GM12874 (cell line): ENCODE data around the gene EID1.

Experiments
- TF ChIP-seq, protein P1 (sequence below): IDR thresholded peaks from 2 replicates; pipeline ENCODE4 v1.5.1; 2011; ENCODE audit warnings: low read depth, mild to moderate bottlenecking, control low read depth, low read length, moderate library complexity; ENCODE audit not compliant: insufficient read depth

EID1 gene

DNA sequence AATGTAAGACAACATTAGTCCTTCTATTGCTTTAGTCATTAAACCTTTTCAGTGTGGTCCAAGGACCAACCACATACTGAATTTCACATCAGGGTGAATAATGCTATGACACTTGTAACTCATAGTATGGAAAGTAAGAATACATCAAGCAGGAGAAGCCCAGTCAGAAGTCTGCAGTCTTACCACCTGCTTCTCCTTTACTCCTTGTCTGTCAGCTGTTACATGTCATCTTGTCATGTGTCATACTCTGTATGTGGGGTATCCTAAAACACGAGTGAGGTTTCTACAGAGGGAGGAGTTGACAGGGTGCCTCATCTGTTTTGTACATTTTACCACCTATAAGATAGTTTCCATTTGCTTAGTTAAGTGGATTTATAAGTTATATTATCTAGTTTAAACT lies 32.8 kb upstream of the EID1 start:
- TF ChIP-seq, protein P1, sequence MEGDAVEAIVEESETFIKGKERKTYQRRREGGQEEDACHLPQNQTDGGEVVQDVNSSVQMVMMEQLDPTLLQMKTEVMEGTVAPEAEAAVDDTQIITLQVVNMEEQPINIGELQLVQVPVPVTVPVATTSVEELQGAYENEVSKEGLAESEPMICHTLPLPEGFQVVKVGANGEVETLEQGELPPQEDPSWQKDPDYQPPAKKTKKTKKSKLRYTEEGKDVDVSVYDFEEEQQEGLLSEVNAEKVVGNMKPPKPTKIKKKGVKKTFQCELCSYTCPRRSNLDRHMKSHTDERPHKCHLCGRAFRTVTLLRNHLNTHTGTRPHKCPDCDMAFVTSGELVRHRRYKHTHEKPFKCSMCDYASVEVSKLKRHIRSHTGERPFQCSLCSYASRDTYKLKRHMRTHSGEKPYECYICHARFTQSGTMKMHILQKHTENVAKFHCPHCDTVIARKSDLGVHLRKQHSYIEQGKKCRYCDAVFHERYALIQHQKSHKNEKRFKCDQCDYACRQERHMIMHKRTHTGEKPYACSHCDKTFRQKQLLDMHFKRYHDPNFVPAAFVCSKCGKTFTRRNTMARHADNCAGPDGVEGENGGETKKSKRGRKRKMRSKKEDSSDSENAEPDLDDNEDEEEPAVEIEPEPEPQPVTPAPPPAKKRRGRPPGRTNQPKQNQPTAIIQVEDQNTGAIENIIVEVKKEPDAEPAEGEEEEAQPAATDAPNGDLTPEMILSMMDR = no peak

DNA sequence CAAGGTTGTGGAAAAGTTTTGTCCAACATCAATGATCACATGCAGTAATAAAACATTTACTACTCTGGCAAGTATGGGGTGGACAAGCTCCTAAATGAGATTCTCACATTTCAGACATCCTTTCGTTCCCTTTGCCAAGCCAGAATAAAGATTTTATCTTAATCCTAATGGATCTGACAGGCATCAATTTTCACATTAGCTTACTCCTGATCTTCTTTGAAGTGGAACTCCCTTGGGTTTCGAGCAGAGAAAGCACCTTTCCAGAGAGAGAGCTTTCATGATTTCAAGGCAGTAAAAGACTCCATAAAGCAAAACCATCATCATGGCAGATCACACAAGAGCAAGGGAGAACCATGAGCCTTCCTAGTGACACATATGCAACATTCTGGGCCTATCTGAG lies 27.3 kb upstream of the EID1 start:
- TF ChIP-seq, protein P1 = no peak

DNA sequence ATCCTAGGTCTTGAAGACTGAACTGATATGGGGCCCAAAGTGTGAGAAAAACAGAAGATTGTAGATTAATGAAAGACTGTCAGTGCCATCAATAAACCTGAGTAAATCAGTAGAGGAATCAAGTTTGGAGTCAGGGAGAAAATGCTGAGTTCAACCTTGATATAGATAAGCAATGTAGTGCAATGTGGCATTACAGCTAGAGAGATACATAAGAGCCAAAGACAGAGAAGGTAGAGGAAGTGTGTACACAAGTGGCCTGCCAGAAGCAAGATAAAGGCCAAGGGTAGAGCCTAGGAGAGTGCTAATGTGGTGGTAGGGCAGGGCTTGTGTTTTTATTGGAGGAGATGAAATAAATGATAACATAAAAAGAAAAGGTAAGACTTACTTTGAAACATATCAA lies 26.0 kb upstream of the EID1 start:
- TF ChIP-seq, protein P1 = no peak

DNA sequence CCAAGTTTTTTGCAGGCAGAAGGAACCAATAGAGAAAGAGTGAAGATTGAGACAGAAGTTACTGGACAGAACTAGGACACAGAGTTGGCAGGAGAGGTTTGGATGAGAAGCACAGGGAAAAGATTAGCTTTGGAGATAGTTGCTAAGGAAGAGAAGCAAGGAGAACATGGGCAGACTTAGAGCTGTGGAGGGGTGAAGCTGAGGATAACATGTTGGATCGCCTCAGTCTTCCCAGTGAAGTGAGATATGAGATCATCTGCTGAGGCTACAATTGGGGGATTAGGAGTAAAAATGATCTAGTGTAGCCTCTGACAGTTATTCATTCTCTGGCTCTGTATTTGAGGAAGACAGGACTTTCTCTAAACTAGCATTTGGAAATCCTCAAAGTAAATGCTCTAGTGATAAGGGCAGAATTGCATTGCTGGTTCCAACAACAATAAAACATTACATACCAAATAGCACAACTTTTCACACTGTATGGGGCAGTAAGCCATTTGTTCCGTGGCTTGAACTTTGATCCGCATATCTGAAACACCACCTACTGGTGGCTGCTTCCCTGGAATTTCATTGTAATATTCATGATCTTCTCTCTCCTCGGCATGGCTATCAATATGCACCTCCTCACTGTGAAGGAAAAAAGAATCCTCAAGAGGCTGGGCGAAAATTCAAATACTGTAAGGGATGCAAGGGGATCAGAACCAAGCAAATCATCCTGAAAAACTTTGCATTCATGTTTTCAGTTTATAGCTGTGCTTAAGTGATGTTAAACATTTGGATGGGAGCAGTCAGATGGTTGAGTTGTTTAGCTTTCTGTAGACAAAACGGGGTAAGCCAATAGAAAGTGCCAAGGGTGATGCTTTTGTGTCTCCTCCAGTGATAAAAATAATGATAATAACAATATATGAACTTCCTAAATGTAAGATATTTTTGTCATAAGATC lies 22.2 kb upstream of the EID1 start:
- TF ChIP-seq, protein P1 = no peak

DNA sequence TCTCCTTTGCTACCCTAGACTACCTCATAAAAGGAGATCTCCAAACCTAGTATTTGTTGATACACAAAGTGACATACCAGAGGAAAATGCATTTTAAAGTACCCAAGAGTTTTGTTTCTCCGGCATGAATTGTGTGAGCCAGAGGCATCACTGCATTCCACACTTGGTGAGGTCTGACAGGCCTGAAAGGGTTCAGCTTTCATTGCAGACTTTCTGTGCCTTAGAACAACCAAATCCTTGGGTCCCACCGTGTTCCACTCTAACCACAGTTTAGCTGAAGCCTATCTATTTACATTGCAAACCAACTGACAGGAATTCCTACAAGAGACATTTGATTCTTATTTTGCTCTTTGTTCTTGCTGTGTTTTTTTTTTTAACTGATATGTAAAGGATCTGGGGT lies 21.0 kb upstream of the EID1 start:
- TF ChIP-seq, protein P1 = no peak

DNA sequence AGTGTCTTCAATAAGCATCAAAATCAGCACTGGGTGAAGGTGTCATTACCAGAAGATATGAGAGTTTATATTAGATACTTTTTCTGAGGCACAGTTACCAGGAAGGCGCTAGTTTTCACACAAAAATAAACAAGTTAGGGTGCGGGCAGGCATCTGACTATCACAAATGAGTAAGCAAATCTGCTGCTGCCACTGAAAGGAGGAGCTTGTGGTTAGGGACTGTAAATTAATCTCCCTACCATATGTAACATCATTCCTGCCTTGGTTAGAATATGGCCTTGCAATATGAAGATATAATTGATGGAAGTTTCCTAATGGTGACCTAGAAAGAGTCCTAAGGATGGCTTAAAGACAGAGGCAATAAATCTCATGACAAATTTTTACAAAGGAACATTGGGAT lies 19.5 kb upstream of the EID1 start:
- TF ChIP-seq, protein P1 = no peak

DNA sequence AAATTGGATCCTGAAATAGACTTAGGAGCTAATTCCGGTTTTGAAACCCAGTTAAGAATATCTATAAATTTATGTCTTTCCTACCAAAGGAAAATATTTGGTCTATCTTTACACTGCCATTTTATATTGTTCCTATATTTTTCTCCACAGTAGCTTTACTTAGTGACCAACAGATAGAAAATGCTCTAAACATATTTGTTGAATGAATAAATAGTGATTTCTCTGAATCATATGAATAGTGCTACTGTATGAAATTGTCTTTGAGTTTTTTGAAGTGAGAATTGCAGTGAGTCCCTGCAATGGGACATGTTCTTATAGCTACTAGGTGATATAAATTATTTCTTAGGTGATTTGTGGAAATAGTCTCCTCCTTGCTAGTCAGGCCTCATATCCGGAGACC lies 18.5 kb upstream of the EID1 start:
- TF ChIP-seq, protein P1 = no peak
